HepG2 (cell line): Measurements from ENCODE around the gene ARID5B. TPM values are rescaled to one million over a fixed set of nuclear protein-coding genes. Genes with fewer than 3 reads are reported as not detected.

Experiments
- HIVEP1 ChIP-seq: sonication (generic); formaldehyde crosslinking; IDR thresholded peaks from 2 replicates; pipeline ENCODE4 v1.4.0; 2020; ENCODE audit warnings: mild to moderate bottlenecking, missing genetic modification reagents
- MAFK ChIP-seq, 2 experiments: IDR thresholded peaks in 1 of 2; conservative IDR thresholded peaks in 1 of 2; 2 replicates each; pipeline ENCODE4 v1.6.1; 2011; ENCODE audit warnings: improper control_type of control experiment in 2 of 2, low read length in 2 of 2
- MEIS1 ChIP-seq: sonication (generic); formaldehyde crosslinking; IDR thresholded peaks from 2 replicates; pipeline ENCODE4 v1.9.0; 2021; ENCODE audit warnings: mild to moderate bottlenecking, missing genetic modification reagents, moderate library complexity, borderline replicate concordance
- PCBP2 ChIP-seq: fragments of 200-400 bp; formaldehyde crosslinking; optimal IDR thresholded peaks from 2 replicates; pipeline ENCODE3; 2018; ENCODE audit warnings: low read length, low read depth; ENCODE audit not compliant: poor library complexity, severe bottlenecking
- REPIN1 ChIP-seq: sonication (generic); formaldehyde crosslinking; IDR thresholded peaks from 2 replicates; pipeline ENCODE4 v1.8.0; 2022; ENCODE audit warnings: missing genetic modification reagents, low read depth, mild to moderate bottlenecking, borderline replicate concordance
- SYNCRIP ChIP-seq: fragments of 200-400 bp; formaldehyde crosslinking; IDR thresholded peaks from 2 replicates; pipeline ENCODE4 v1.6.1; 2018; ENCODE audit warnings: mild to moderate bottlenecking, low read depth, low read length; ENCODE audit not compliant: insufficient read depth
- ZNF562 ChIP-seq: sonication (generic); formaldehyde crosslinking; IDR thresholded peaks from 2 replicates; pipeline ENCODE4 v1.8.0; 2022; ENCODE audit warnings: missing genetic modification reagents, borderline replicate concordance
- polyA plus RNA-seq, 8 experiments: library from polyadenylated mRNA; depleted of rRNA in 3 of 8; stranded (reverse) in 7 of 8; unstranded in 1 of 8; fragments of >200 nt; fragmentation: Illumina TruSeq in 4 of 8; extraction: Trizol in 4 of 8; gene quantifications; 2 replicates each; pipeline versions ENCODE4 v1.2.1 to v1.2.3, GENCODE V29; 2011 to 2016; ENCODE audit warnings: low read depth in 4 of 8, missing spikeins in 1 of 8, mixed read lengths in 1 of 8; ENCODE audit not compliant: insufficient read depth in 1 of 8
- total RNA-seq, 5 experiments: library from RNA; depleted of rRNA; stranded (reverse); fragments of >200 nt; fragmentation: Illumina TruSeq; extraction: Trizol; gene quantifications; 2 replicates each; pipeline ENCODE4 v1.2.3, GENCODE V29; 2016; ENCODE audit warnings: low read depth in 1 of 5
- TF ChIP-seq, protein P1 (sequence below): sonication (generic); formaldehyde crosslinking; IDR thresholded peaks from 2 replicates; pipeline ENCODE4 v1.4.0; 2020; ENCODE audit warnings: mild to moderate bottlenecking, missing genetic modification reagents
- TF ChIP-seq, protein P2 (sequence below): sonication (generic); formaldehyde crosslinking; IDR thresholded peaks from 2 replicates; pipeline ENCODE4 v1.9.0; 2021; ENCODE audit warnings: missing genetic modification reagents, borderline replicate concordance
- TF ChIP-seq, protein P3 (sequence below): sonication (generic); formaldehyde crosslinking; IDR thresholded peaks from 2 replicates; pipeline ENCODE4 v1.5.1; 2020; ENCODE audit warnings: missing genetic modification reagents, mild to moderate bottlenecking, borderline replicate concordance
- TF ChIP-seq, protein P4 (sequence below): sonication (generic); formaldehyde crosslinking; IDR thresholded peaks from 2 replicates; pipeline ENCODE4 v1.4.0; 2020; ENCODE audit warnings: missing genetic modification reagents, borderline replicate concordance
- TF ChIP-seq, protein P5 (sequence below): sonication (generic); formaldehyde crosslinking; IDR thresholded peaks from 2 replicates; pipeline ENCODE4 v1.4.0; 2020; ENCODE audit warnings: missing genetic modification reagents

Gene ARID5B
- total and polyA plus RNA-seq, 2 of the 13 experiments (the other 11 are each of a cell fraction or from before 2014, with no cell fraction given): 6.2 to 21.1 TPM

DNA sequence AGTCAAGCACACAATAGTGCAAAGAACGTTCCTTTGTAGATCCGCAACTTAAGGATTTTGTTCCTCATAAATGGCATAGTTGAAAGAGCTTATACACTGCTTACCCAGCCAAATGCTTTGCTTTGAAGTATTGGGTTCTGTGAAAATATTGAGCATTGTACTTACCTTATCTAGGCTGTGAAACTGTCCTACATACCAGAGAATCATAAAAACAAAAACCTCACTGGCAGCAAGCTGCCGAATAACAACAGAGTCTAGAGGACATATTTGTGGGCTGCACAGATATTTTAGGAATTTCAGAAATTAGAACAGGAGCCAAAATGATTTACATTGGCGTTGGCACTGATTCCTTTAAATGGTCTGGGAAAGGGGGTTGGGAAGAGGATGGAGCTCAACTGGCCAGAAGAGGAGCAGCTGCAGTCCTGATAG lies 192.4 kb downstream of the ARID5B start (continued):
- TF ChIP-seq, protein P1, sequence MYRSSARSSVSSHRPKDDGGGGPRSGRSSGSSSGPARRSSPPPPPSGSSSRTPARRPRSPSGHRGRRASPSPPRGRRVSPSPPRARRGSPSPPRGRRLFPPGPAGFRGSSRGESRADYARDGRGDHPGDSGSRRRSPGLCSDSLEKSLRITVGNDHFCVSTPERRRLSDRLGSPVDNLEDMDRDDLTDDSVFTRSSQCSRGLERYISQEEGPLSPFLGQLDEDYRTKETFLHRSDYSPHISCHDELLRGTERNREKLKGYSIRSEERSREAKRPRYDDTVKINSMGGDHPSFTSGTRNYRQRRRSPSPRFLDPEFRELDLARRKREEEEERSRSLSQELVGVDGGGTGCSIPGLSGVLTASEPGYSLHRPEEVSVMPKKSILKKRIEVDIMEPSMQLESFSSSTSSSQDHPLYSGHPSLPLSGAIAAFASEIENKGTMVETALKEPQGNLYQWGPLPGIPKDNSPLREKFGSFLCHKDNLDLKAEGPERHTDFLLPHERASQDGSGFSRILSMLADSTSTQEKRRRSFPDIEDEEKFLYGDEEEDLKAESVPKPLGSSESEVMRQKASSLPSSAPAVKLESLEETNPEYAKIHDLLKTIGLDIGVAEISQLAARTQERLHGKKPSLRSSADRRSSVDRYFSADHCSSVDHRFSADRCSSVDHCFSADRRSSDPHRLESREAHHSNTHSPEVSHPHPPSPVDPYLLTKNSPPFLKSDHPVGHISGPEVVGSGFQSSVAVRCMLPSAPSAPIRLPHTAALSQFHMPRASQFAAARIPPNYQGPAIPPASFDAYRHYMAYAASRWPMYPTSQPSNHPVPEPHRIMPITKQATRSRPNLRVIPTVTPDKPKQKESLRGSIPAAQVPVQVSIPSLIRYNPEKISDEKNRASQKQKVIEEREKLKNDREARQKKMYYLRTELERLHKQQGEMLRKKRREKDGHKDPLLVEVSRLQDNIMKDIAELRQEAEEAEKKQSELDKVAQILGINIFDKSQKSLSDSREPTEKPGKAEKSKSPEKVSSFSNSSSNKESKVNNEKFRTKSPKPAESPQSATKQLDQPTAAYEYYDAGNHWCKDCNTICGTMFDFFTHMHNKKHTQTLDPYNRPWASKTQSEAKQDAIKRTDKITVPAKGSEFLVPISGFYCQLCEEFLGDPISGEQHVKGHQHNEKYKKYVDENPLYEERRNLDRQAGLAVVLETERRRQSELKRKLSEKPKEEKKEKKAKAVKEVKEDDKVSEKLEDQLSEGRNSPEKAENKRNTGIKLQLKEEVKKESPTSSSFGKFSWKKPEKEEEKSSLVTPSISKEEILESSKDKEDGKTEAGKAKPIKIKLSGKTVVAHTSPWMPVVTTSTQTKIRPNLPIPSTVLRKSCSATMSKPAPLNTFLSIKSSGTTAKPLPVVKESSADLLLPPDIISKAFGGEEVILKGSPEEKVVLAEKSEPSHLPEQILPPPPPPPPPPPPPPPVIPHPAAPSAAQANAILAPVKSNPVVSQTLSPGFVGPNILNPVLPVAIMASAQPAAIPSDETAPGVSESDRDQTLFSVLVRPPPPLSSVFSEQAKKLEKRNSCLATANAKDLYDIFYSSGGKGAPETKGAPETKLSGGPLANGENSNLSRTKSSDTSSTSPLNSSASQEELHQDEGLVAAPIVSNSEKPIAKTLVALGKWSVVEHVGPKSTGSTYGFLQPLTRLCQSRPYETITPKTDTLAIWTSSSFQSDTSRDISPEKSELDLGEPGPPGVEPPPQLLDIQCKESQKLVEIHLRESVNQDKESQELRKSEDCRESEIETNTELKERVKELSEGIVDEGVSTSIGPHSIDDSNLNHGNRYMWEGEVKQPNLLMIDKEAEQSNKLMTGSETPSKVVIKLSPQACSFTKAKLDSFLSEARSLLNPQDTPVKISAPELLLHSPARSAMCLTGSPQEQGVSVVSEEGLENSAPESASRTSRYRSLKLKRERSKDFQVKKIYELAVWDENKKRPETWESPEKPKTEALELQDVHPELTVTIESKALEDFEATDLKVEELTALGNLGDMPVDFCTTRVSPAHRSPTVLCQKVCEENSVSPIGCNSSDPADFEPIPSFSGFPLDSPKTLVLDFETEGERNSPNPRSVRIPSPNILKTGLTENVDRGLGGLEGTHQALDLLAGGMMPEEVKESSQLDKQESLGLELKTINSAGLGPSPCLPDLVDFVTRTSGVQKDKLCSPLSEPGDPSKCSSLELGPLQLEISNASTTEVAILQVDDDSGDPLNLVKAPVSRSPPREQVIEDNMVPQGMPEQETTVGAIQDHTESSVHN (CRISPR knock-in tag): no peak
- TF ChIP-seq REPIN1 (no peak), HIVEP1 (CRISPR knock-in tag) (no peak), ZNF562 (no peak), MEIS1 (CRISPR knock-in tag) (no peak), SYNCRIP (no peak), PCBP2 (no peak), MAFK (conservative IDR thresholded peaks at IDR 0.05 in 1 of 2, IDR thresholded peaks at IDR 0.05 in 1 of 2; ENCODE audit: low read length in 2 of 2) (no peak)
- TF ChIP-seq, protein P2, sequence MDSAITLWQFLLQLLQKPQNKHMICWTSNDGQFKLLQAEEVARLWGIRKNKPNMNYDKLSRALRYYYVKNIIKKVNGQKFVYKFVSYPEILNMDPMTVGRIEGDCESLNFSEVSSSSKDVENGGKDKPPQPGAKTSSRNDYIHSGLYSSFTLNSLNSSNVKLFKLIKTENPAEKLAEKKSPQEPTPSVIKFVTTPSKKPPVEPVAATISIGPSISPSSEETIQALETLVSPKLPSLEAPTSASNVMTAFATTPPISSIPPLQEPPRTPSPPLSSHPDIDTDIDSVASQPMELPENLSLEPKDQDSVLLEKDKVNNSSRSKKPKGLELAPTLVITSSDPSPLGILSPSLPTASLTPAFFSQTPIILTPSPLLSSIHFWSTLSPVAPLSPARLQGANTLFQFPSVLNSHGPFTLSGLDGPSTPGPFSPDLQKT (CRISPR knock-in tag): no peak
- TF ChIP-seq, protein P3, sequence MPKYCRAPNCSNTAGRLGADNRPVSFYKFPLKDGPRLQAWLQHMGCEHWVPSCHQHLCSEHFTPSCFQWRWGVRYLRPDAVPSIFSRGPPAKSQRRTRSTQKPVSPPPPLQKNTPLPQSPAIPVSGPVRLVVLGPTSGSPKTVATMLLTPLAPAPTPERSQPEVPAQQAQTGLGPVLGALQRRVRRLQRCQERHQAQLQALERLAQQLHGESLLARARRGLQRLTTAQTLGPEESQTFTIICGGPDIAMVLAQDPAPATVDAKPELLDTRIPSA (CRISPR knock-in tag): no peak
- TF ChIP-seq, protein P4, sequence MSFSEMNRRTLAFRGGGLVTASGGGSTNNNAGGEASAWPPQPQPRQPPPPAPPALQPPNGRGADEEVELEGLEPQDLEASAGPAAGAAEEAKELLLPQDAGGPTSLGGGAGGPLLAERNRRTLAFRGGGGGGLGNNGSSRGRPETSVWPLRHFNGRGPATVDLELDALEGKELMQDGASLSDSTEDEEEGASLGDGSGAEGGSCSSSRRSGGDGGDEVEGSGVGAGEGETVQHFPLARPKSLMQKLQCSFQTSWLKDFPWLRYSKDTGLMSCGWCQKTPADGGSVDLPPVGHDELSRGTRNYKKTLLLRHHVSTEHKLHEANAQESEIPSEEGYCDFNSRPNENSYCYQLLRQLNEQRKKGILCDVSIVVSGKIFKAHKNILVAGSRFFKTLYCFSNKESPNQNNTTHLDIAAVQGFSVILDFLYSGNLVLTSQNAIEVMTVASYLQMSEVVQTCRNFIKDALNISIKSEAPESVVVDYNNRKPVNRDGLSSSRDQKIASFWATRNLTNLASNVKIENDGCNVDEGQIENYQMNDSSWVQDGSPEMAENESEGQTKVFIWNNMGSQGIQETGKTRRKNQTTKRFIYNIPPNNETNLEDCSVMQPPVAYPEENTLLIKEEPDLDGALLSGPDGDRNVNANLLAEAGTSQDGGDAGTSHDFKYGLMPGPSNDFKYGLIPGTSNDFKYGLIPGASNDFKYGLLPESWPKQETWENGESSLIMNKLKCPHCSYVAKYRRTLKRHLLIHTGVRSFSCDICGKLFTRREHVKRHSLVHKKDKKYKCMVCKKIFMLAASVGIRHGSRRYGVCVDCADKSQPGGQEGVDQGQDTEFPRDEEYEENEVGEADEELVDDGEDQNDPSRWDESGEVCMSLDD (CRISPR knock-in tag): no peak
- TF ChIP-seq, protein P5, sequence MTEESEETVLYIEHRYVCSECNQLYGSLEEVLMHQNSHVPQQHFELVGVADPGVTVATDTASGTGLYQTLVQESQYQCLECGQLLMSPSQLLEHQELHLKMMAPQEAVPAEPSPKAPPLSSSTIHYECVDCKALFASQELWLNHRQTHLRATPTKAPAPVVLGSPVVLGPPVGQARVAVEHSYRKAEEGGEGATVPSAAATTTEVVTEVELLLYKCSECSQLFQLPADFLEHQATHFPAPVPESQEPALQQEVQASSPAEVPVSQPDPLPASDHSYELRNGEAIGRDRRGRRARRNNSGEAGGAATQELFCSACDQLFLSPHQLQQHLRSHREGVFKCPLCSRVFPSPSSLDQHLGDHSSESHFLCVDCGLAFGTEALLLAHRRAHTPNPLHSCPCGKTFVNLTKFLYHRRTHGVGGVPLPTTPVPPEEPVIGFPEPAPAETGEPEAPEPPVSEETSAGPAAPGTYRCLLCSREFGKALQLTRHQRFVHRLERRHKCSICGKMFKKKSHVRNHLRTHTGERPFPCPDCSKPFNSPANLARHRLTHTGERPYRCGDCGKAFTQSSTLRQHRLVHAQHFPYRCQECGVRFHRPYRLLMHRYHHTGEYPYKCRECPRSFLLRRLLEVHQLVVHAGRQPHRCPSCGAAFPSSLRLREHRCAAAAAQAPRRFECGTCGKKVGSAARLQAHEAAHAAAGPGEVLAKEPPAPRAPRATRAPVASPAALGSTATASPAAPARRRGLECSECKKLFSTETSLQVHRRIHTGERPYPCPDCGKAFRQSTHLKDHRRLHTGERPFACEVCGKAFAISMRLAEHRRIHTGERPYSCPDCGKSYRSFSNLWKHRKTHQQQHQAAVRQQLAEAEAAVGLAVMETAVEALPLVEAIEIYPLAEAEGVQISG (CRISPR knock-in tag): no peak
